GM12878 (cell line): Measurements from ENCODE around the gene ZDHHC9. TPM values are rescaled to one million over a fixed set of nuclear protein-coding genes. Genes with fewer than 3 reads are reported as not detected.
"Not testable (repeated sequence)": the region's sequence is repeated elsewhere in the genome, so short reads cannot be mapped to it uniquely, and the experiment has no call there.

Experiments used
- ATAC-seq: fragments of 200-7000 bp; cut with Tn5 transposase; 3 replicates; pipeline ENCODE4 v1.9.1; 2020; ENCODE audit warnings: mild to moderate bottlenecking, moderate library complexity
- BruUV-seq: library from RNA; stranded (reverse); fragments of 400-500 nt; replicated peaks from 2 replicates; lab custom pipeline; 2021; lab: Mats Ljungman, UMichigan
- CTCF ChIA-PET: fragments of 300-600 bp; sonication (Branson Sonifier 250); formaldehyde crosslinking; extraction: SDS; loops from one replicate; lab custom pipeline; 2021; ENCODE audit warnings: inconsistent platforms; lab: Yijun Ruan, JAX
- POLR2A ChIA-PET: fragments of 350-600 bp; formaldehyde crosslinking; extraction: SDS; loops from one replicate; lab custom pipeline; 2021; ENCODE audit warnings: inconsistent platforms; lab: Charles Lee
- RAD21 ChIA-PET: fragments of 300-600 bp; sonication (Branson Sonifier 250); formaldehyde crosslinking; loops from one replicate; lab custom pipeline; 2023; ENCODE audit warnings: antibody characterized with exemption; ENCODE audit not compliant: unreplicated experiment; lab: Charles Lee
- SMC1A ChIA-PET: fragments of 300-600 bp; sonication (Branson Sonifier 250); formaldehyde crosslinking; loops from one replicate; lab custom pipeline; 2023; ENCODE audit not compliant: unreplicated experiment, uncharacterized antibody; lab: Charles Lee
- DNase-seq: peaks from one replicate; pipeline ENCODE4 v3.0.0-alpha.2; 2011; ENCODE audit warnings: low read depth, low spot score
- FAIRE-seq: peaks from 3 replicates; lab custom pipeline; 2011; peaks lifted over from hg19 to GRCh38; lab: Jason Lieb, UNC
- H2AFZ ChIP-seq: 2 replicates; pipeline ENCODE4 v1.6.0; 2011; ENCODE audit warnings: low read depth, low read length, control low read depth; ENCODE audit not compliant: control insufficient read depth
- H3K27ac ChIP-seq: 2 replicates; pipeline ENCODE4 v1.5.1; 2011; ENCODE audit warnings: control low read depth; ENCODE audit not compliant: control insufficient read depth, insufficient read depth
- H3K27me3 ChIP-seq, 2 experiments: replicated peaks in 1 of 2; 2 replicates each; pipeline versions ENCODE4 v1.6.0 to v1.6.1; 2011; ENCODE audit warnings: low read length in 1 of 2; ENCODE audit not compliant: control insufficient read depth in 2 of 2, insufficient read depth in 2 of 2
- H3K36me3 ChIP-seq, 2 experiments: 2 replicates each; pipeline ENCODE4 v1.5.1; 2011; ENCODE audit warnings: low read length in 1 of 2; ENCODE audit not compliant: control insufficient read depth in 2 of 2, insufficient read depth in 2 of 2
- H3K4me1 ChIP-seq: 2 replicates; pipeline ENCODE4 v1.6.1; 2011; ENCODE audit warnings: mild to moderate bottlenecking, low read length, moderate library complexity, mixed read lengths; ENCODE audit not compliant: control insufficient read depth, insufficient read depth
- H3K4me2 ChIP-seq: 2 replicates; pipeline ENCODE4 v1.6.0; 2011; ENCODE audit warnings: control low read depth; ENCODE audit not compliant: control insufficient read depth, insufficient read depth
- H3K4me3 ChIP-seq: fragments of 200-600 bp; sonication (generic); 2 replicates; pipeline ENCODE4 v1.5.1; 2016
- H3K79me2 ChIP-seq: 2 replicates; pipeline ENCODE4 v1.6.0; 2011; ENCODE audit warnings: low read length; ENCODE audit not compliant: control insufficient read depth, insufficient read depth
- H3K9ac ChIP-seq: 2 replicates; pipeline ENCODE4 v1.8.0; 2011; ENCODE audit warnings: low read length, control low read depth, mixed read lengths; ENCODE audit not compliant: control insufficient read depth, insufficient read depth
- H3K9me3 ChIP-seq: replicated peaks from 3 replicates; pipeline ENCODE4 v1.5.1; 2011; ENCODE audit warnings: mild to moderate bottlenecking, low read length; ENCODE audit not compliant: control insufficient read depth, insufficient read depth
- H4K20me1 ChIP-seq: 2 replicates; pipeline ENCODE4 v1.6.0; 2011; ENCODE audit not compliant: control insufficient read depth, insufficient read depth
- MEF2A ChIP-seq: IDR thresholded peaks from 2 replicates; pipeline ENCODE4 v1.6.1; 2011; ENCODE audit warnings: low read depth, mild to moderate bottlenecking, low read length, moderate library complexity; ENCODE audit not compliant: insufficient read depth
- TCF12 ChIP-seq: IDR thresholded peaks from 2 replicates; pipeline ENCODE4 v1.6.1; 2011; ENCODE audit warnings: low read depth, mild to moderate bottlenecking, low read length
- WGBS: methylation state at CpG from one replicate; pipeline ENCODE4 v1.1.6; 2016; ENCODE audit warnings: low lambda C conversion rate; ENCODE audit not compliant: insufficient replicate concordance, insufficient coverage; ENCODE audit errors: missing lambda C conversion rate; 5-methylcytosine and 5-hydroxymethylcytosine counted together
- in situ Hi-C: fragments of 300-500 bp; cut with MboI; formaldehyde crosslinking; loops from 9 replicates; pipeline ENCODE4 v1.14.3; 2018; ENCODE audit warnings: mixed read lengths
- intact Hi-C: fragments of 100-400 bp; cut with micrococcal nuclease; formaldehyde crosslinking; loops from one replicate; pipeline ENCODE4 v1.14.2; 2022; ENCODE audit not compliant: unreplicated experiment
- polyA plus RNA-seq, 11 experiments: library from polyadenylated mRNA; depleted of rRNA in 4 of 11; unstranded in 6 of 11; stranded (reverse) in 5 of 11; fragments of >200 nt; fragmentation: Nextera tagmentation in 4 of 11; fragmentation: Illumina TruSeq in 1 of 11; extraction: Ambion mirVana in 4 of 11; extraction: Trizol in 1 of 11; gene quantifications; 1 replicate in 1 of 11; 2 replicates in 10 of 11; pipeline versions ENCODE4 v1.2.1 to v1.2.3, GENCODE V29; 2011 to 2016; ENCODE audit warnings: inconsistent platforms in 2 of 11, missing spikeins in 2 of 11, low read depth in 1 of 11
- total RNA-seq, 4 experiments: library from RNA; depleted of rRNA in 3 of 4; stranded (reverse); fragments of >200 nt in 3 of 4; fragmentation: Illumina TruSeq in 1 of 4; extraction: Trizol in 1 of 4; gene quantifications; 2 replicates each; pipeline versions ENCODE4 v1.2.1 to v1.2.3, GENCODE V29; 2013 to 2021

ZDHHC9 gene
- total and polyA plus RNA-seq, 10 of the 15 experiments (the other 5 are each of a cell fraction or from before 2014, with no cell fraction given) = 1.8 to 13.0 (median 5.4) TPM

DNA sequence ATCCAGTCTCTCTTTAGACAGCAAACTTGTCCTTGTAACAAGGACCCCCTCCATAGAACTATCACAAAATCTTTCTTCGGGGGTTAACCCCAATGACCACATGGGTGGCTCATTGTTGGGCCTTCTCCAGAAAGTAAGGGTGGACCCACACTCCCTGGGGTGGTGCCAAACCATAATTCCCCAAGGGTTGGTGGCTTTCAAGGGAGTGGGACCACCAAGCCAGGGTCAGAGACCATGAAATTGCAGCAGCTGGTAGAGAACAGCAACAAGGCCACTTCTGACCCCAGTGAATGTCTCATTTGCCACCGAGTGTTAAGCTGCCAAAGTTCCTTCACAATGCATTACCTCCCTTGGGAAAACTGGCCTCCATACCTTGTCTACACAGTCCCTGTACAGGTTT lies 28.8 kb upstream of the ZDHHC9 start:
- POLR2A ChIA-PET = no interaction called here
- DNase-seq = no peak
- H4K20me1 ChIP-seq = no peaks in the 10 kb centered on the region
- no peaks in the 10 kb centered on the region for H3K36me3 ChIP-seq
- RAD21 ChIA-PET = no interaction called here
- H3K4me1 ChIP-seq = no peaks in the 10 kb centered on the region
- H3K9me3 ChIP-seq = no peaks in the 10 kb centered on the region
- H3K27ac ChIP-seq = no peak overlapping the region
- in situ Hi-C loops = no loop called here
- no peak for FAIRE-seq
- H2AFZ ChIP-seq = no peak overlapping the region
- WGBS = 11% methylated on average over 2 of the region's 2 CpGs
- H3K9ac ChIP-seq = no peak overlapping the region
- H3K4me2 ChIP-seq = no peak overlapping the region
- intact Hi-C loops = no loop called here
- CTCF ChIA-PET = interaction anchor here (1.6 kb wide), 1 partner anchor 53 kb away, joined by 3 read pairs; no protein-coding TSS in a partner anchor
- no peak overlapping the region for H3K4me3 ChIP-seq
- no peak for ATAC-seq
- BruUV-seq = no TSS peak
- SMC1A ChIA-PET = interaction anchor here (0.7 kb wide), 1 partner anchor 270 kb away, joined by 3 read pairs; no protein-coding TSS in a partner anchor
- no peaks in the 10 kb centered on the region for H3K79me2 ChIP-seq
- H3K27me3 ChIP-seq = no peaks in the 10 kb centered on the region; a peak in 2 of 4 replicates
- TF ChIP-seq TCF12 (no peak), MEF2A (no peak)
- TF ChIP-seq, all 136 proteins: peak for 0

DNA sequence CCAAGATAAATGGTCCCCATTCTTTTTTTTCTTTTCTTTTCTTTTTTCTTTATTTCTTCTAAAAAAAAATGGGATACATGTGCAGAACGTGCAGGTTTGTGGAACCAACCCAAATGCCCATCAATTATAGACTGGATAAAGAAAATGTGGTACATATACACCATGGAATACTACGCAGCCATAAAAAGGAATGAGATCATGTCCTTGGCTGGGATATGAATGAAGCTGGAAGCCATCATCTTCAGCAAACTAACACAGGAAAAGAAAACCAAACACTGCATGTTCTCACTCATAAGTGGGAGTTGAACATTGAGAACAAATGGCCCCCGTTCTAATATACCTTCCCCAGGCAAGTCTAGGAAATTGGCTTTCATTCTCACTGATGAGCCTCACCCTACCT lies 22.6 kb upstream of the ZDHHC9 start:
- CTCF ChIA-PET, intact Hi-C loops, H3K4me3 ChIP-seq, in situ Hi-C loops, H4K20me1 ChIP-seq, SMC1A ChIA-PET, H3K9me3 ChIP-seq, FAIRE-seq, BruUV-seq, H3K27ac ChIP-seq, H3K4me2 ChIP-seq, H3K27me3 ChIP-seq, RAD21 ChIA-PET, H3K4me1 ChIP-seq, H3K79me2 ChIP-seq, DNase-seq, H3K9ac ChIP-seq, H3K36me3 ChIP-seq, ATAC-seq, H2AFZ ChIP-seq: not testable (repeated sequence)
- 21% methylated on average over 3 of the region's 3 CpGs for WGBS
- POLR2A ChIA-PET = interaction anchor here (0.7 kb wide), 1 partner anchor 20 kb away, joined by 4 read pairs; no protein-coding TSS in a partner anchor

DNA sequence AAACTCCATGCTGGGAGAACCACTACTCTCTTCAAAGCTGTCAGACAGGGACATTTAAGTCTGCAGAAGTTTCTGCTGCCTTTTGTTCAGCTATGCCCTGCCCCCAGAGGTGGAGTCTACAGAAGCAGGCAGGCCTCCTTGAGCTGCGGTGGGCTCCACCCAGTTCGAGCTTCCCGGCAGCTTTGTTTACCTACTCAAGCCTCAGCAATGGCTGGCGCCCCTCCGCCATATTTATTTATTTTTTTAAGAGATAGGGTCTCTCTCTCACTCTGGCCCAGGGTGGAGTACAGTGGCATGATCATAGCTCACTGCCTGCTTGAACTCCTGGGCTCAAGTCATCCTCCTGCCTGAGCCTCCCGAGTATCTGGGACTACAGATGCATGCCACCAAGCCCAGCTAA lies 15.4 kb upstream of the ZDHHC9 start:
- SMC1A ChIA-PET, H4K20me1 ChIP-seq, H3K4me1 ChIP-seq, H3K4me3 ChIP-seq, BruUV-seq, POLR2A ChIA-PET, H3K79me2 ChIP-seq, H3K36me3 ChIP-seq, in situ Hi-C loops, H3K9ac ChIP-seq, intact Hi-C loops, H3K27ac ChIP-seq, H3K27me3 ChIP-seq, FAIRE-seq, ATAC-seq, H3K4me2 ChIP-seq, RAD21 ChIA-PET, H3K9me3 ChIP-seq, DNase-seq, H2AFZ ChIP-seq: not testable (repeated sequence)
- 19% methylated on average over 6 of the region's 6 CpGs for WGBS
- CTCF ChIA-PET = interaction anchor here (1.4 kb wide), 1 partner anchor 67 kb away, joined by 4 read pairs; no protein-coding TSS in a partner anchor

DNA sequence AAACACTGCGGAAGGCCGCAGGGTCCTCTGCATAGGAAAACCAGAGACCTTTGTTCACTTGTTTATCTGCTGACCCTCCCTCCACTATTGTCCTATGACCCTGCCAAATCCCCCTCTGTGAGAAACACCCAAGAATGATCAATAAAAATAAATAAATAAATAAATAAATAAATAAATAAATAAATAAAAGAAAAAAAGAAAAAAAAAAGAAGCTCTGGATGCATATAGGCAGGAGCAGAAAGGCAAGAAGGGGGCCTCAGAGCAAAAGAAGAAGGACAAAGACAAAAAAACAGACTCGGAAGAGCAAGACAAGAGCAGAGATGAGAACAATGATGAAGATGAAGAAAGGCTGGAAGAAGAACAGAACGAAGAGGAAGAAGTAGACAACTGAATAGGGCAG lies 8.1 kb upstream of the ZDHHC9 start:
- in situ Hi-C loops, BruUV-seq: not testable (repeated sequence)

More for the DNA sequence above, 8.1 kb upstream of the ZDHHC9 start:
- WGBS = 44% methylated on average over 2 of the region's 4 CpGs
- H2AFZ ChIP-seq, H3K9ac ChIP-seq, H3K27ac ChIP-seq, H3K9me3 ChIP-seq, H3K4me1 ChIP-seq, SMC1A ChIA-PET, POLR2A ChIA-PET, ATAC-seq, RAD21 ChIA-PET, CTCF ChIA-PET, FAIRE-seq, H3K27me3 ChIP-seq, H4K20me1 ChIP-seq, H3K4me3 ChIP-seq, H3K4me2 ChIP-seq, H3K79me2 ChIP-seq, DNase-seq, intact Hi-C loops, H3K36me3 ChIP-seq: not testable (repeated sequence)
